WTC11 (cell line): Measurements from ENCODE around the gene GLOD4.

Experiments used
- ATF1 ChIP-seq: sonication (generic); formaldehyde crosslinking; IDR thresholded peaks from 2 replicates; pipeline ENCODE4 v1.8.1; 2023; ENCODE audit warnings: mild to moderate bottlenecking, moderate library complexity, missing genetic modification reagents
- CTCF ChIP-seq: fragments of 200-600 bp; IDR thresholded peaks from 2 replicates; pipeline ENCODE4 v1.8.0; 2022; ENCODE audit warnings: antibody characterized with exemption
- ESRRA ChIP-seq: sonication (generic); formaldehyde crosslinking; IDR thresholded peaks from 2 replicates; pipeline ENCODE4 v1.8.1; 2022; ENCODE audit warnings: mild to moderate bottlenecking, missing genetic modification reagents, borderline replicate concordance
- FOXJ3 ChIP-seq: sonication (generic); formaldehyde crosslinking; IDR thresholded peaks from 2 replicates; pipeline ENCODE4 v1.9.0; 2021; ENCODE audit warnings: missing genetic modification reagents, mild to moderate bottlenecking, borderline replicate concordance
- FOXP4 ChIP-seq: sonication (generic); formaldehyde crosslinking; IDR thresholded peaks from 2 replicates; pipeline ENCODE4 v1.8.0; 2022; ENCODE audit warnings: mild to moderate bottlenecking, missing genetic modification reagents
- NR2C2 ChIP-seq: sonication (generic); formaldehyde crosslinking; IDR thresholded peaks from 2 replicates; pipeline ENCODE4 v1.8.0; 2022; ENCODE audit warnings: mild to moderate bottlenecking, missing genetic modification reagents
- TCF7 ChIP-seq: sonication (generic); formaldehyde crosslinking; IDR thresholded peaks from 2 replicates; pipeline ENCODE4 v1.8.0; 2022; ENCODE audit warnings: mild to moderate bottlenecking, low read depth, missing genetic modification reagents, moderate library complexity
- TEAD1 ChIP-seq: sonication (generic); formaldehyde crosslinking; IDR thresholded peaks from 2 replicates; pipeline ENCODE4 v1.8.0; 2022; ENCODE audit warnings: mild to moderate bottlenecking, missing genetic modification reagents
- ZNF416 ChIP-seq: fragments of 250-450 bp; sonication (Bioruptor Pico); IDR thresholded peaks from 2 replicates; pipeline ENCODE4 v1.9.0; 2021; ENCODE audit warnings: mild to moderate bottlenecking, inconsistent platforms
- TF ChIP-seq, protein P1 (sequence below): sonication (generic); formaldehyde crosslinking; IDR thresholded peaks from 2 replicates; pipeline ENCODE4 v1.8.1; 2023; ENCODE audit warnings: mild to moderate bottlenecking, missing genetic modification reagents, borderline replicate concordance

GRCh38 chr17:830381-830780, 48.3 kb upstream of the GLOD4 start:
- TF ChIP-seq ATF1 (CRISPR knock-in tag): no peak
- TF ChIP-seq CTCF: no peak
- TF ChIP-seq, protein P1, sequence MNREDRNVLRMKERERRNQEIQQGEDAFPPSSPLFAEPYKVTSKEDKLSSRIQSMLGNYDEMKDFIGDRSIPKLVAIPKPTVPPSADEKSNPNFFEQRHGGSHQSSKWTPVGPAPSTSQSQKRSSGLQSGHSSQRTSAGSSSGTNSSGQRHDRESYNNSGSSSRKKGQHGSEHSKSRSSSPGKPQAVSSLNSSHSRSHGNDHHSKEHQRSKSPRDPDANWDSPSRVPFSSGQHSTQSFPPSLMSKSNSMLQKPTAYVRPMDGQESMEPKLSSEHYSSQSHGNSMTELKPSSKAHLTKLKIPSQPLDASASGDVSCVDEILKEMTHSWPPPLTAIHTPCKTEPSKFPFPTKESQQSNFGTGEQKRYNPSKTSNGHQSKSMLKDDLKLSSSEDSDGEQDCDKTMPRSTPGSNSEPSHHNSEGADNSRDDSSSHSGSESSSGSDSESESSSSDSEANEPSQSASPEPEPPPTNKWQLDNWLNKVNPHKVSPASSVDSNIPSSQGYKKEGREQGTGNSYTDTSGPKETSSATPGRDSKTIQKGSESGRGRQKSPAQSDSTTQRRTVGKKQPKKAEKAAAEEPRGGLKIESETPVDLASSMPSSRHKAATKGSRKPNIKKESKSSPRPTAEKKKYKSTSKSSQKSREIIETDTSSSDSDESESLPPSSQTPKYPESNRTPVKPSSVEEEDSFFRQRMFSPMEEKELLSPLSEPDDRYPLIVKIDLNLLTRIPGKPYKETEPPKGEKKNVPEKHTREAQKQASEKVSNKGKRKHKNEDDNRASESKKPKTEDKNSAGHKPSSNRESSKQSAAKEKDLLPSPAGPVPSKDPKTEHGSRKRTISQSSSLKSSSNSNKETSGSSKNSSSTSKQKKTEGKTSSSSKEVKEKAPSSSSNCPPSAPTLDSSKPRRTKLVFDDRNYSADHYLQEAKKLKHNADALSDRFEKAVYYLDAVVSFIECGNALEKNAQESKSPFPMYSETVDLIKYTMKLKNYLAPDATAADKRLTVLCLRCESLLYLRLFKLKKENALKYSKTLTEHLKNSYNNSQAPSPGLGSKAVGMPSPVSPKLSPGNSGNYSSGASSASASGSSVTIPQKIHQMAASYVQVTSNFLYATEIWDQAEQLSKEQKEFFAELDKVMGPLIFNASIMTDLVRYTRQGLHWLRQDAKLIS: no peak
- no peak for TF ChIP-seq FOXJ3 (CRISPR knock-in tag)
- TF ChIP-seq TEAD1 (CRISPR knock-in tag): no peak
- TF ChIP-seq NR2C2 (CRISPR knock-in tag): no peak
- no peak for TF ChIP-seq ESRRA
- TF ChIP-seq TCF7 (CRISPR knock-in tag): no peak
- no peak for TF ChIP-seq FOXP4
- TF ChIP-seq ZNF416 (CRISPR knock-in tag): no peak
